Activated CD8-positive, alpha-beta T cell treated with anti-CD3 and anti-CD28 coated beads, Interleukin-2, amount 10 ng/mL, durations not matched to agents 7 days and 5 days (primary cell): ENCODE data around the gene DGKI. TPM values are rescaled to one million over a fixed set of nuclear protein-coding genes. Genes with fewer than 3 reads are reported as not detected.

Experiments
- ATAC-seq: fragments of 150-1000 bp; cut with Tn5 transposase; one replicate; pipeline ENCODE4 v1.10.0; 2021; ENCODE audit warnings: moderate library complexity
- CTCF ChIA-PET: fragments of 350-600 bp; sonication (Branson Sonifier 250); formaldehyde crosslinking; loops from one replicate; lab custom pipeline; 2021; ENCODE audit warnings: antibody characterized with exemption; lab: Charles Lee
- POLR2A ChIA-PET: fragments of 350-600 bp; sonication (Branson Sonifier 250); formaldehyde crosslinking; loops from one replicate; lab custom pipeline; 2021; ENCODE audit warnings: antibody characterized with exemption; lab: Charles Lee
- DNase-seq: peaks from one replicate; pipeline ENCODE4 v3.0.0-alpha.2; 2020
- H3K27ac Mint-ChIP-seq: one replicate; pipeline ENCODE4 v1.8.0; 2021; ENCODE audit warnings: mild to moderate bottlenecking, mixed read lengths
- H3K27me3 Mint-ChIP-seq: one replicate; pipeline ENCODE4 v1.8.0; 2021; ENCODE audit warnings: low read depth, mixed read lengths
- H3K36me3 Mint-ChIP-seq: one replicate; pipeline ENCODE4 v1.8.0; 2021; ENCODE audit warnings: low read depth, mixed read lengths
- H3K4me1 Mint-ChIP-seq: one replicate; pipeline ENCODE4 v1.8.0; 2021; ENCODE audit warnings: low read depth, mixed read lengths
- H3K4me3 Mint-ChIP-seq: one replicate; pipeline ENCODE4 v1.8.0; 2021; ENCODE audit warnings: mild to moderate bottlenecking, mixed read lengths
- H3K9me3 Mint-ChIP-seq: one replicate; pipeline ENCODE4 v1.8.0; 2022; ENCODE audit warnings: mixed read lengths; ENCODE audit not compliant: insufficient read depth
- total RNA-seq, 2 experiments: library from RNA; stranded (reverse); gene quantifications; one replicate each; pipeline ENCODE4 v1.2.3, GENCODE V29; 2021

DGKI gene
- total RNA-seq: not detected

GRCh38 chr7:137846827-137847567, at the start of gene DGKI:
TSS of gene DGKI (minus strand) at chr7:137846974.
- peak; percentile 20 for DNase-seq
- Mint-ChIP-seq H3K27ac (no peak within 1 kb of the TSS), H3K27me3 (peaks cover 45% of the 10 kb centered on the region), H3K36me3 (no peaks in the 10 kb centered on the region), H3K9me3 (no peaks in the 10 kb centered on the region), H3K4me3 (peak within 1 kb of the TSS; percentile 43), H3K4me1 (peaks cover 14% of the 10 kb centered on the region)
- POLR2A ChIA-PET: no interaction called here
- CTCF ChIA-PET: no interaction called here
- ATAC-seq: peak; percentile 42

GRCh38 chr7:137895301-137896221, 48.8 kb upstream of the DGKI start:
- H3K4me1 Mint-ChIP-seq: peaks cover 27% of the 10 kb centered on the region

GRCh38 chr7:137893143-137893742, 46.5 kb upstream of the DGKI start:
- H3K9me3 Mint-ChIP-seq: no peaks in the 10 kb centered on the region
- peaks cover 30% of the 10 kb centered on the region for H3K36me3 Mint-ChIP-seq
- no peaks in the 10 kb centered on the region for H3K27me3 Mint-ChIP-seq
- DNase-seq: no peak
- no peak overlapping the region for H3K4me3 Mint-ChIP-seq
- H3K4me1 Mint-ChIP-seq: peaks cover 15% of the 10 kb centered on the region
- no peak for ATAC-seq
- no peak overlapping the region for H3K27ac Mint-ChIP-seq
- POLR2A ChIA-PET: no interaction called here
- CTCF ChIA-PET: interaction anchor here (1.2 to 2.7 kb wide), 3 partner anchors 114 to 237 kb away, joined by 3 to 14 read pairs (median 9); no protein-coding TSS in a partner anchor

More at GRCh38 chr7:137895301-137896221, 48.8 kb upstream of the DGKI start:
- Mint-ChIP-seq H3K4me3 (no peak overlapping the region), H3K9me3 (no peaks in the 10 kb centered on the region), H3K27ac (peak overlapping the region; percentile 17), H3K27me3 (no peaks in the 10 kb centered on the region), H3K36me3 (peaks cover 31% of the 10 kb centered on the region)
- ChIA-PET CTCF (interaction anchor here (0.8 to 2.7 kb wide), 7 partner anchors 8 to 248 kb away, joined by 3 to 14 read pairs (median 8); partner anchors contain the start of gene CREB3L2), POLR2A (interaction anchor here (0.6 kb wide), 1 partner anchor 17 kb away, joined by 3 read pairs; no protein-coding TSS in a partner anchor)
- no peak for ATAC-seq
- DNase-seq: no peak

GRCh38 chr7:137891016-137891655, 44.4 kb upstream of the DGKI start:
- no peak for DNase-seq
- Mint-ChIP-seq H3K4me3 (no peak overlapping the region), H3K4me1 (peaks cover 14% of the 10 kb centered on the region), H3K27ac (no peak overlapping the region), H3K36me3 (peaks cover 23% of the 10 kb centered on the region), H3K27me3 (no peaks in the 10 kb centered on the region), H3K9me3 (no peaks in the 10 kb centered on the region)
- POLR2A ChIA-PET: no interaction called here
- ATAC-seq: no peak
- CTCF ChIA-PET: interaction anchor here (0.7 to 1.4 kb wide), 4 partner anchors 10 to 116 kb away, joined by 3 to 4 read pairs (median 3); no protein-coding TSS in a partner anchor

GRCh38 chr7:137890449-137890921, 43.7 kb upstream of the DGKI start:
- Mint-ChIP-seq H3K4me1 (peaks cover 13% of the 10 kb centered on the region), H3K27me3 (no peaks in the 10 kb centered on the region)
- no peak for ATAC-seq

GRCh38 chr7:137888241-137888640, 41.5 kb upstream of the DGKI start:
- DNase-seq (no peak), ATAC-seq (no peak)
- Mint-ChIP-seq H3K36me3 (peaks cover 15% of the 10 kb centered on the region), H3K4me1 (peaks cover 11% of the 10 kb centered on the region), H3K9me3 (no peaks in the 10 kb centered on the region), H3K4me3 (no peak overlapping the region), H3K27ac (no peak overlapping the region), H3K27me3 (no peaks in the 10 kb centered on the region)
- ChIA-PET CTCF (interaction anchor here (1.0 to 1.8 kb wide), 2 partner anchors 15 to 232 kb away, joined by 5 to 7 read pairs; no protein-coding TSS in a partner anchor), POLR2A (no interaction called here)

More at GRCh38 chr7:137890449-137890921, 43.7 kb upstream of the DGKI start:
- Mint-ChIP-seq H3K36me3 (peaks cover 20% of the 10 kb centered on the region), H3K27ac (no peak overlapping the region), H3K9me3 (no peaks in the 10 kb centered on the region), H3K4me3 (no peak overlapping the region)
- DNase-seq: no peak
- POLR2A ChIA-PET: no interaction called here
- CTCF ChIA-PET: interaction anchor here (0.7 to 1.6 kb wide), 5 partner anchors 11 to 234 kb away, joined by 3 to 6 read pairs (median 3); no protein-coding TSS in a partner anchor

GRCh38 chr7:137886746-137887145, 40.0 kb upstream of the DGKI start:
- POLR2A ChIA-PET: interaction anchor here (0.5 kb wide), 1 partner anchor 1918 kb away, joined by 3 read pairs; no protein-coding TSS in a partner anchor
- no peaks in the 10 kb centered on the region for H3K9me3 Mint-ChIP-seq

GRCh38 chr7:137886281-137886680, 39.5 kb upstream of the DGKI start:
- ATAC-seq: no peak
- Mint-ChIP-seq H3K4me3 (no peak overlapping the region), H3K27me3 (no peaks in the 10 kb centered on the region), H3K9me3 (no peaks in the 10 kb centered on the region), H3K27ac (no peak overlapping the region), H3K4me1 (peaks cover 15% of the 10 kb centered on the region), H3K36me3 (peaks cover 27% of the 10 kb centered on the region)
- ChIA-PET CTCF (no interaction called here), POLR2A (interaction anchor here (0.5 kb wide), 1 partner anchor 1918 kb away, joined by 3 read pairs; no protein-coding TSS in a partner anchor)
- DNase-seq: no peak

More at GRCh38 chr7:137886746-137887145, 40.0 kb upstream of the DGKI start:
- Mint-ChIP-seq H3K27ac (no peak overlapping the region), H3K27me3 (no peaks in the 10 kb centered on the region), H3K4me1 (peaks cover 15% of the 10 kb centered on the region), H3K36me3 (peaks cover 23% of the 10 kb centered on the region), H3K4me3 (no peak overlapping the region)
- CTCF ChIA-PET: no interaction called here
- ATAC-seq: no peak
- no peak for DNase-seq

GRCh38 chr7:137885678-137886077, 38.9 kb upstream of the DGKI start:
- no peak overlapping the region for H3K4me3 Mint-ChIP-seq
- no peaks in the 10 kb centered on the region for H3K27me3 Mint-ChIP-seq
- H3K27ac Mint-ChIP-seq: no peak overlapping the region
- CTCF ChIA-PET: interaction anchor here (1.1 kb wide), 1 partner anchor 17 kb away, joined by 5 read pairs; no protein-coding TSS in a partner anchor
- peaks cover 15% of the 10 kb centered on the region for H3K4me1 Mint-ChIP-seq
- DNase-seq (no peak), ATAC-seq (no peak)
- no peaks in the 10 kb centered on the region for H3K9me3 Mint-ChIP-seq
- POLR2A ChIA-PET: no interaction called here
- H3K36me3 Mint-ChIP-seq: peaks cover 25% of the 10 kb centered on the region

- no peak for ATAC-seq
- Mint-ChIP-seq H3K27me3 (no peaks in the 10 kb centered on the region), H3K9me3 (no peaks in the 10 kb centered on the region), H3K36me3 (peaks cover 35% of the 10 kb centered on the region), H3K4me1 (peaks cover 11% of the 10 kb centered on the region), H3K27ac (no peak overlapping the region), H3K4me3 (no peak overlapping the region)
- POLR2A ChIA-PET: interaction anchor here (1.1 kb wide), 1 partner anchor 76 kb away, joined by 3 read pairs; no protein-coding TSS in a partner anchor
- CTCF ChIA-PET: interaction anchor here (1.4 kb wide), 2 partner anchors 17 to 227 kb away, joined by 3 to 7 read pairs; no protein-coding TSS in a partner anchor
- DNase-seq: no peak
Observed at GRCh38 chr7:137882806-137883205, 36.0 kb upstream of the DGKI start.
